Neutrophil (primary cell): ENCODE results near the gene RNF19B.

Experiments used
- H3K27ac ChIP-seq: fragments of 200-600 bp; sonication (generic); 2 replicates; pipeline ENCODE4 v1.5.1; 2016; ENCODE audit warnings: mild to moderate bottlenecking, moderate library complexity
- H3K27me3 ChIP-seq: fragments of 200-600 bp; sonication (generic); 2 replicates; pipeline ENCODE4 v1.6.0; 2016; ENCODE audit warnings: mild to moderate bottlenecking
- H3K36me3 ChIP-seq: fragments of 200-600 bp; sonication (generic); 2 replicates; pipeline ENCODE4 v1.5.1; 2017
- H3K4me1 ChIP-seq, 2 experiments: fragments of 200-600 bp in 1 of 2; sonication (generic) in 1 of 2; 1 replicate in 1 of 2; 2 replicates in 1 of 2; pipeline versions ENCODE4 v1.5.1 to v1.6.1; 2013 to 2016; ENCODE audit warnings: low read depth in 1 of 2, low read length in 1 of 2, mild to moderate bottlenecking in 1 of 2, moderate library complexity in 1 of 2; ENCODE audit not compliant: control insufficient read depth in 1 of 2, insufficient read depth in 1 of 2
- H3K4me3 ChIP-seq, 2 experiments: fragments of 200-600 bp in 1 of 2; sonication (generic) in 1 of 2; 1 replicate in 1 of 2; 2 replicates in 1 of 2; pipeline ENCODE4 v1.5.1; 2013 to 2016; ENCODE audit warnings: low read depth in 1 of 2, low read length in 1 of 2, mild to moderate bottlenecking in 1 of 2, moderate library complexity in 1 of 2
- H3K9me3 ChIP-seq: fragments of 200-600 bp; sonication (generic); 2 replicates; pipeline ENCODE4 v1.5.1; 2016
- CTCF ChIP-seq: fragments of 200-600 bp; sonication (generic); IDR thresholded peaks from 2 replicates; pipeline ENCODE4 v1.5.1; 2016; ENCODE audit warnings: antibody characterized with exemption

The RNF19B gene

GRCh38 chr1:32902535-32902920 is 62.1 kb downstream of the RNF19B start:
- H3K4me3 ChIP-seq = no peak overlapping the region
- no peak overlapping the region for H3K27ac ChIP-seq
- H3K4me1 ChIP-seq = no peaks in the 10 kb centered on the region
- no peaks in the 10 kb centered on the region for H3K36me3 ChIP-seq
- TF ChIP-seq CTCF = no peak
- no peaks in the 10 kb centered on the region for H3K9me3 ChIP-seq
- H3K27me3 ChIP-seq = peaks cover 99% of the 10 kb centered on the region

GRCh38 chr1:32901823-32902534 is 62.6 kb downstream of the RNF19B start:
- Histone ChIP-seq H3K27me3 (peaks cover 99% of the 10 kb centered on the region), H3K9me3 (no peaks in the 10 kb centered on the region), H3K4me1 (no peaks in the 10 kb centered on the region), H3K36me3 (no peaks in the 10 kb centered on the region), H3K27ac (no peak overlapping the region), H3K4me3 (no peak overlapping the region)
- no peak for TF ChIP-seq CTCF

- Histone ChIP-seq H3K27ac (no peak within 1 kb of the TSS), H3K27me3 (peaks cover 100% of the 10 kb centered on the region), H3K4me3 (no peak within 1 kb of the TSS), H3K4me1 (no peaks in the 10 kb centered on the region), H3K9me3 (no peaks in the 10 kb centered on the region), H3K36me3 (no peaks in the 10 kb centered on the region)
- TF ChIP-seq CTCF = no peak
These were observed 63.4 kb downstream of the RNF19B start, which contains the start of gene TMEM54 for GRCh38 chr1:32900956-32901822. Gene TMEM54 (minus strand): TSS chr1:32901389. CDS start chr1:32901238, 151 bp downstream.

GRCh38 chr1:32900371-32900955 is 64.1 kb downstream of the RNF19B start:
- H3K9me3 ChIP-seq = no peaks in the 10 kb centered on the region
- TF ChIP-seq CTCF = no peak
- no peaks in the 10 kb centered on the region for H3K4me1 ChIP-seq
- H3K4me3 ChIP-seq = no peak overlapping the region
- no peak overlapping the region for H3K27ac ChIP-seq
- H3K27me3 ChIP-seq = peaks cover 100% of the 10 kb centered on the region
- no peaks in the 10 kb centered on the region for H3K36me3 ChIP-seq

GRCh38 chr1:32899586-32900296 is 64.9 kb downstream of the RNF19B start:
- Histone ChIP-seq H3K4me3 (no peak overlapping the region), H3K9me3 (no peaks in the 10 kb centered on the region), H3K36me3 (no peaks in the 10 kb centered on the region), H3K27me3 (peaks cover 100% of the 10 kb centered on the region), H3K27ac (no peak overlapping the region), H3K4me1 (no peaks in the 10 kb centered on the region)
- no peak for TF ChIP-seq CTCF
